Stimulated activated CD4-positive, alpha-beta T cell treated with anti-CD3 and anti-CD28 coated beads, Interleukin-15, amount 100 ng/mL, for 24 hours (primary cell): Measurements from ENCODE around the gene MEIOSIN.
A peak's percentile ranks its signal among the peaks of the same experiment; 100 is the strongest.

Experiments used
- DNase-seq: peaks from one replicate; pipeline ENCODE4 v3.0.0-alpha.2; 2020

The MEIOSIN gene

GRCh38 chr19:45766296-45766868 lies 33.1 kb downstream of the MEIOSIN start:
- DNase-seq = no peak

GRCh38 chr19:45766869-45767346 lies 33.7 kb downstream of the MEIOSIN start:
- no peak for DNase-seq

GRCh38 chr19:45767410-45767880 lies 34.2 kb downstream of the MEIOSIN start:
- DNase-seq = no peak

- DNase-seq = peak; percentile 62
Measured at GRCh38 chr19:45767881-45768654, 34.8 kb downstream of the MEIOSIN start.

- no peak for DNase-seq
Measured at GRCh38 chr19:45768655-45768983, 35.4 kb downstream of the MEIOSIN start.

GRCh38 chr19:45768984-45769782 lies 35.9 kb downstream of the MEIOSIN start, which contains the start of gene SIX5:
Gene SIX5 (minus strand): TSS chr19:45769252. CDS start chr19:45768844, 408 bp downstream.
- DNase-seq = peak; percentile 97

GRCh38 chr19:45769821-45770191 lies 36.6 kb downstream of the MEIOSIN start:
- DNase-seq = no peak

GRCh38 chr19:45770192-45771101 lies 37.2 kb downstream of the MEIOSIN start:
- DNase-seq = peak; percentile 92

- no peak for DNase-seq
Measured at GRCh38 chr19:45771311-45771933, 38.2 kb downstream of the MEIOSIN start.

GRCh38 chr19:45772130-45772840 lies 39.0 kb downstream of the MEIOSIN start:
- DNase-seq = no peak

- no peak for DNase-seq
Measured at GRCh38 chr19:45772912-45773311, 39.7 kb downstream of the MEIOSIN start.

GRCh38 chr19:45773384-45773783 lies 40.1 kb downstream of the MEIOSIN start:
- DNase-seq = no peak

GRCh38 chr19:45774765-45775164 lies 41.5 kb downstream of the MEIOSIN start:
- DNase-seq = no peak

GRCh38 chr19:45777395-45777961 lies 44.2 kb downstream of the MEIOSIN start:
- DNase-seq = no peak

GRCh38 chr19:45778010-45778661 lies 44.9 kb downstream of the MEIOSIN start:
- DNase-seq = no peak

- peak; percentile 94 for DNase-seq
Measured at GRCh38 chr19:45779231-45780145, 46.2 kb downstream of the MEIOSIN start.

- DNase-seq = no peak
Measured at GRCh38 chr19:45780146-45780447, 46.9 kb downstream of the MEIOSIN start.

GRCh38 chr19:45780448-45781213 lies 47.4 kb downstream of the MEIOSIN start:
- no peak for DNase-seq
